Measurements from ENCODE around the gene VMAC. TPM values are rescaled to one million over a fixed set of nuclear protein-coding genes. Genes with fewer than 3 reads are reported as not detected.

The VMAC gene
- total and polyA plus RNA-seq, 9 of the 15 experiments (the other 6 are each of a cell fraction or from before 2014, with no cell fraction given) = 0.03 to 3.4 (median 1.1) TPM

- TF ChIP-seq POLR3A (IDR thresholded peaks at IDR 0.05; ENCODE audit: borderline replicate concordance, extremely low read depth, insufficient read depth, insufficient read length) (no peak), MAX (CRISPR knock-in tag; IDR thresholded peaks at IDR 0.05) (no peak), ARID2 (IDR thresholded peaks at IDR 0.05) (peak; percentile 32; the same call in 1 of the 2 replicates), POLR2AphosphoS5 (IDR thresholded peaks at IDR 0.05; ENCODE audit: control insufficient read depth, insufficient read depth, low read depth, low read length) (no peak), THAP12 (CRISPR knock-in tag; IDR thresholded peaks at IDR 0.05) (no peak), HDAC8 (tag; IDR thresholded peaks at IDR 0.05) (no peak), XRCC4 (IDR thresholded peaks at IDR 0.05; ENCODE audit: extremely low read depth, insufficient read depth, insufficient read length) (no peak)
Observed at GRCh38 chr19:5891938-5892771, 12.5 kb upstream of the VMAC start (continued).
